ENCODE data around the gene PIK3C2A. TPM values are rescaled to one million over a fixed set of nuclear protein-coding genes. Genes with fewer than 3 reads are reported as not detected.

The PIK3C2A gene
- total and polyA plus RNA-seq, 7 experiments from 2014 or later, result 5.0 to 56.4 (median 40.6) TPM

DNA sequence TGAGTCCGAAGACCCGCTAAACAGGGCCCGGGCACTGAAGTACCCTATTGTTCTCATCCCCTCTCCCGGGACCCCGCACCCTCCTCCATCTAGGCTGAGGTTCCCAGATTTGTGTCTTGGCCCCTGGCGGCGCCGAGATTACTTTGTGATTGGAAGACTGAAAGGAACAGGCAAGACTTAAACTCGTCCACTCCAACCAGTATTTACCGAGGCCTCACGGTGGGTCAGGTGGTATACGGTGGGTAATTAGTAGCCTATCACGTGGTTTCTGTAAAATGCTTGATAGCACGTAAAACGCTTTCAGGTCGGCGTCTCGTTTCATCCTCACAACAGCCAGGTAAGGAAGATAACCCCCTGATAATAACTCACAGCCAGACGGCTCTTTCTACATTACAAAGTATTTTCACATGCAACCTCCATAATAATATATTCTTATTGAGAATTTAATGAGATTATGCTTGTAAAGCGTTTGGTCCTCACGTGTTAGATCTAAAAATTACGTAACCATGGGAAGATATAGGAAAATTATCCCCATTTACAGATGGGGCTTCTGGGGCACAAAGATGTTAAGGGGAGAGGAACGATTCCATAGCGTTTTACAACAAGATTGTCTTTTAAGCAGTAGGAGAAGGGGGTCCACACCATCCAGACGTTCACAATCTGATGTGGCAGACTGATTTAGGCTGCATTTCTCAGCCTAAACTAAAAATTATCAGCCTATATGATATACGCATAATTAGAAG lies 642 bp upstream of the PIK3C2A start:
- peak overlapping the region; percentile 87 to 98 (median 94) for H3K27ac Mint-ChIP-seq
- ATAC-seq (peak; percentile 59), DNase-seq (peak in 6 of 9 donors; percentile 9 to 48 (median 44))
- H3K27ac ChIP-seq (ENCODE audit: low read depth, low read length), result peak overlapping the region; percentile 93
- H3K27me3 Mint-ChIP-seq, result no peaks in the 10 kb centered on the region
- intact Hi-C loops (cut with micrococcal nuclease), result loop anchor here (1.0 to 10.0 kb wide), 11 partner anchors 22 to 1316 kb away; partner anchors contain the start of genes C11orf58 (in 1 of the 2), GTF2H1 (in 1 of the 2), HPS5 (in 1 of the 2) and NUCB2 (in 1 of the 2)
- H3K36me3 ChIP-seq (ENCODE audit: control insufficient read depth in 2 of 3, insufficient read depth in 3 of 3, low read length in 3 of 3), result peaks cover 0 to 9% (median 0%) of the 10 kb centered on the region in 3 experiments
- H3K9me3 ChIP-seq (ENCODE audit: control insufficient read depth in 2 of 3, low read length in 3 of 3), result no peaks in the 10 kb centered on the region
- ChIA-PET CTCF (interaction anchor here (0.6 kb wide), 1 partner anchor 85 kb away, joined by 3 read pairs; no protein-coding TSS in a partner anchor), POLR2A (interaction anchor here (0.7 to 1.7 kb wide), 6 partner anchors 68 to 131 kb away, joined by 3 to 9 read pairs (median 4); partner anchors contain the start of genes NUCB2 and RPS13)
- peaks cover 15 to 19% of the 10 kb centered on the region in 2 donors for H3K4me1 ChIP-seq (ENCODE audit: control insufficient read depth in 2 of 2, insufficient read depth in 2 of 2, low read length in 2 of 2)
- H3K4me3 ChIP-seq (ENCODE audit: low read length), result peak overlapping the region; percentile 93
- H3K4me3 Mint-ChIP-seq, result peak overlapping the region; percentile 90 to 99 (median 98)
- H3K4me1 Mint-ChIP-seq, result peaks cover 33 to 53% (median 43%) of the 10 kb centered on the region in 7 donors
- no peaks in the 10 kb centered on the region for H3K27me3 ChIP-seq (ENCODE audit: control insufficient read depth in 2 of 2, insufficient read depth in 2 of 2, low read length in 2 of 2)
- peaks cover 5 to 12% (median 7%) of the 10 kb centered on the region in 5 donors for H3K36me3 Mint-ChIP-seq
- peaks cover 0 to 2% (median 0%) of the 10 kb centered on the region in 11 donors for H3K9me3 Mint-ChIP-seq

DNA sequence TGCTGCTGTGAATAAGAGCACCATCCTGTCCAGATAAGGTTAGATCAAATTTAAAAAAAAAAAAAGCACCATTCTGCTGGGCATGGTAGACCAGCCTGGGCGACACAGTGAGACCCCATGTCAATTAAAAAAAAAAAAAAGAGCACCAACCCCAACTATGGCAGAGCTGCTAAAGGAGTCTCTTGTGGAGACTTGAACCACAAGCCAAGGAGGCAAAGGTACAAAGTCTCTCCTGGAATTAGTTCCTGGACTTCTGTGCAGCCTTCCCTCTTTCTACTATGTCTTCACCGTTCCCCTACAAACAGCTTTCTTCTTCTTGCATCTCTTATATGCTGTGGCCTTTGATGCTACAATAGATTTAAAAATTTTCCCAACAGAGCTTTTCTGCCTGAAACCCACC lies 1.3 kb downstream of the PIK3C2A start:
- DNase-seq (no peak), ATAC-seq (no peak)
- CTCF ChIA-PET, result interaction anchor here (0.6 to 1.0 kb wide), 3 partner anchors 10 to 90 kb away, joined by 3 to 4 read pairs (median 3); no protein-coding TSS in a partner anchor
- H3K9me3 ChIP-seq (ENCODE audit: control insufficient read depth in 2 of 3, low read length in 3 of 3), result no peaks in the 10 kb centered on the region
- H3K4me1 ChIP-seq (ENCODE audit: control insufficient read depth in 2 of 2, insufficient read depth in 2 of 2, low read length in 2 of 2), result peaks cover 15 to 19% of the 10 kb centered on the region in 2 donors
- Mint-ChIP-seq H3K4me3 (peak overlapping the region; percentile 90 to 99 (median 98)), H3K27ac (peak overlapping the region in 8 of 9 donors; percentile 87 to 98 (median 94)), H3K36me3 (peaks cover 0 to 15% (median 6%) of the 10 kb centered on the region in 5 donors), H3K4me1 (peaks cover 37 to 61% (median 52%) of the 10 kb centered on the region in 7 donors), H3K9me3 (no peaks in the 10 kb centered on the region), H3K27me3 (no peaks in the 10 kb centered on the region)
- intact Hi-C loops (cut with micrococcal nuclease), result loop anchor here (2.0 to 10.0 kb wide), 3 partner anchors 468 to 1318 kb away; partner anchors contain the start of genes C11orf58 (in 1 of the 2), GTF2H1 (in 1 of the 2), HPS5 (in 1 of the 2) and TSG101 (in 1 of the 2)
- no peaks in the 10 kb centered on the region for H3K27me3 ChIP-seq (ENCODE audit: control insufficient read depth in 2 of 2, insufficient read depth in 2 of 2, low read length in 2 of 2)
- no peak overlapping the region for H3K27ac ChIP-seq (ENCODE audit: low read depth, low read length)
- H3K36me3 ChIP-seq (ENCODE audit: control insufficient read depth in 2 of 3, insufficient read depth in 3 of 3, low read length in 3 of 3), result peaks cover 0 to 9% (median 0%) of the 10 kb centered on the region in 3 experiments
- H3K4me3 ChIP-seq (ENCODE audit: low read length), result no peak overlapping the region
- POLR2A ChIA-PET, result interaction anchor here (0.7 to 1.2 kb wide), 3 partner anchors 11 to 69 kb away, joined by 3 to 4 read pairs (median 3); no protein-coding TSS in a partner anchor

DNA sequence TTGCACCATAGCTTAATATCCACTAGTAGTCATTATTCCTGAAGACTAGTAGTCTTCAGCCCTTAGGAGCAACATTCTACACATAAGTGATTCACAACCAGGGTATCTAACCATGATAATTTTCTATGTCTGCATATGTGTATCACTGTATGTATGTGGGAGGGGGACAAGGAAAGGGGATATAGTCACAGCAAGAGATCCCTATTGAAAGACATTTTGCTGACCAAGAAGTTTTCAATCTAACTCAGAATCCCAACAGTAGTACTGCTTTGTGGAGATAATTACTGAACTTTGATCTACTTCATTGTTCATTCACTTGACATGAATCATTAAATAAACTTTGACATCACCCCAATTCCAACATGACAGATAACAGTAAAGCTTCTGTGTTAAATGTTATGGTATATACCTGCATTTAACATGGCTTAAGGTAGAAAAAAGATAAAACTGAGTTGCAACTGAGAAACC lies 10.3 kb downstream of the PIK3C2A start:
- ATAC-seq, result no peak
- no peak for DNase-seq
- Histone ChIP-seq H3K4me3 (ENCODE audit: low read length) (no peak overlapping the region), H3K27ac (ENCODE audit: low read depth, low read length) (no peak overlapping the region), H3K36me3 (ENCODE audit: control insufficient read depth in 2 of 3, insufficient read depth in 3 of 3, low read length in 3 of 3) (peaks cover 0 to 12% (median 0%) of the 10 kb centered on the region in 3 experiments), H3K27me3 (ENCODE audit: control insufficient read depth in 2 of 2, insufficient read depth in 2 of 2, low read length in 2 of 2) (no peaks in the 10 kb centered on the region), H3K4me1 (ENCODE audit: control insufficient read depth in 2 of 2, insufficient read depth in 2 of 2, low read length in 2 of 2) (no peaks in the 10 kb centered on the region), H3K9me3 (ENCODE audit: control insufficient read depth in 2 of 3, low read length in 3 of 3) (no peaks in the 10 kb centered on the region)
- Mint-ChIP-seq H3K27me3 (no peaks in the 10 kb centered on the region), H3K4me3 (no peak overlapping the region), H3K9me3 (no peaks in the 10 kb centered on the region), H3K36me3 (peaks cover 3 to 46% (median 26%) of the 10 kb centered on the region in 5 donors), H3K4me1 (peaks cover 4 to 34% (median 25%) of the 10 kb centered on the region in 7 donors), H3K27ac (no peak overlapping the region)
- ChIA-PET CTCF (interaction anchor here (0.6 kb wide), 1 partner anchor 9 kb away, joined by 3 read pairs; no protein-coding TSS in a partner anchor), POLR2A (interaction anchor here (0.7 kb wide), 1 partner anchor 11 kb away, joined by 3 read pairs; no protein-coding TSS in a partner anchor)
- intact Hi-C loops (cut with micrococcal nuclease), result no loop called here

DNA sequence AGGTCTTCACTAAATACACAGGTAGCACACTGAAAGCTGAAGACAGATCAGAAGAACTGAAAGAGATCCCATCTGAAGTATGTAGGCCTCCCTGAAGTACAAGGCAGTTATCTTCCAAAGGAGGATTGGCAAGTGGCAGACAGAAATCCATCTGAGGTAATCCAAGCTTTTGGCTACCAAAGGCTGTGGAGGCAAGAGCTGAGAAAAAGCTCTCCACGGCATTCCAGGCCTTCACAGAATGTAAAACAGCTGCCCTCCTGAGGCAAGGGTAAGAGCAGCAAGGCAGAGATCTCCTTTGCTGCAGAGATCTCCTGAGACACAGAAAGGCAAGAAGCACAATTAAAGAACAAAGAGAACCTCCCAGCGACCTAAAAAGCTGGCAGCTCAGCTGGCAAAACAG lies 19.1 kb downstream of the PIK3C2A start:
- Histone ChIP-seq H3K4me3 (ENCODE audit: low read length) (no peak overlapping the region), H3K9me3 (ENCODE audit: control insufficient read depth in 2 of 3, low read length in 3 of 3) (no peaks in the 10 kb centered on the region), H3K27ac (ENCODE audit: low read depth, low read length) (no peak overlapping the region), H3K27me3 (ENCODE audit: control insufficient read depth in 2 of 2, insufficient read depth in 2 of 2, low read length in 2 of 2) (no peaks in the 10 kb centered on the region), H3K4me1 (ENCODE audit: control insufficient read depth in 2 of 2, insufficient read depth in 2 of 2, low read length in 2 of 2) (no peaks in the 10 kb centered on the region), H3K36me3 (ENCODE audit: control insufficient read depth in 2 of 3, insufficient read depth in 3 of 3, low read length in 3 of 3) (peaks cover 0 to 25% (median 0%) of the 10 kb centered on the region in 3 experiments)
- intact Hi-C loops (cut with micrococcal nuclease), result no loop called here
- Mint-ChIP-seq H3K4me3 (no peak overlapping the region), H3K27me3 (no peaks in the 10 kb centered on the region), H3K4me1 (peaks cover 2 to 30% (median 16%) of the 10 kb centered on the region in 7 donors), H3K9me3 (no peaks in the 10 kb centered on the region), H3K27ac (no peak overlapping the region), H3K36me3 (peaks cover 4 to 35% (median 18%) of the 10 kb centered on the region in 5 donors)
- POLR2A ChIA-PET, result no interaction called here
- CTCF ChIA-PET, result no interaction called here
- no peak for ATAC-seq
- DNase-seq, result no peak

DNA sequence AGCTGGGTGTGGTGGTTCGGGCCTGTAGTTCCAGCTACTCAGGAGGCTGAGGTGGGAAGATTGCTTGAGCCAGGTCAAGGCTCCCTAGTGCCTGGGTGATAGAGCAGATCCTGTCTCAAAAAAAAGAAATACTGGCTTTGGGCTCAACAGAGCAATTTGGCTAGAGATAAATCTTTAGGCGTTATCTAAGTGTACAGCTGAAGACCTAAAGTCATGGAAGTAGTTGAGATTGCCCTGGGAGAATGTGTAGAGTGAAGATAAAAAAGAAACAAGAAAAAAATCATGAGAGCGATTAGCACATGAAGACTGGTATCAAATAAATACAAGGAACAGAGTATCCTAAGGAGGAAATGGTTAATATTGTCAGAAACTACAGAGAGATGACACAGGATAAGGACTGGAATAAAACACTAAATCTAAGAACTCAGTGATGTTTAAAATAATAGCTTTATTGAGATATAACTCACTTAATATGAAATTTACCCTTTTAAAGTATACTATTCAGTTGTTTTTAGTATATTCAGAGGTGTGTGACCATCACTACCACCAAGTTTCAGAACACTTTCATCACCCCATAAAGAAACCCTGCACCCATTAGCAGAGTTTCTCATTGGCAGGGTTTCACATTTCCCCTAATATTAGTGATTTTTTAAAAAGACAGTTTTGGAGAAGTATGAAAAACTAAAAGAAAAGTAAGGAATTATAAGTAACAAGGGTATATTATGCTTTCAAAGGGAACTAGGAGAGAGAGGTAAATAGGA lies 20.7 kb downstream of the PIK3C2A start:
- peak overlapping the region in 1 of 10 donors; percentile 38 for H3K4me3 Mint-ChIP-seq
- peaks cover 4 to 27% (median 7%) of the 10 kb centered on the region in 5 donors for H3K36me3 Mint-ChIP-seq
- no peak overlapping the region for H3K27ac ChIP-seq (ENCODE audit: low read depth, low read length)
- POLR2A ChIA-PET, result no interaction called here
- H3K27me3 ChIP-seq (ENCODE audit: control insufficient read depth in 2 of 2, insufficient read depth in 2 of 2, low read length in 2 of 2), result no peaks in the 10 kb centered on the region
- ATAC-seq (no peak), DNase-seq (no peak)
- no peaks in the 10 kb centered on the region for H3K4me1 ChIP-seq (ENCODE audit: control insufficient read depth in 2 of 2, insufficient read depth in 2 of 2, low read length in 2 of 2)
- H3K36me3 ChIP-seq (ENCODE audit: control insufficient read depth in 2 of 3, insufficient read depth in 3 of 3, low read length in 3 of 3), result peaks cover 0 to 21% (median 0%) of the 10 kb centered on the region in 3 experiments
- H3K27me3 Mint-ChIP-seq, result no peaks in the 10 kb centered on the region
- H3K9me3 ChIP-seq (ENCODE audit: control insufficient read depth in 2 of 3, low read length in 3 of 3), result no peaks in the 10 kb centered on the region
- no peak overlapping the region for H3K4me3 ChIP-seq (ENCODE audit: low read length)
- peaks cover 2 to 30% (median 16%) of the 10 kb centered on the region in 7 donors for H3K4me1 Mint-ChIP-seq
- intact Hi-C loops (cut with micrococcal nuclease), result no loop called here
- H3K9me3 Mint-ChIP-seq, result no peaks in the 10 kb centered on the region
- CTCF ChIA-PET, result interaction anchor here (1.8 kb wide), 1 partner anchor 197 kb away, joined by 4 read pairs; no protein-coding TSS in a partner anchor
- peak overlapping the region in 2 of 9 donors; percentile 9 to 32 for H3K27ac Mint-ChIP-seq

DNA sequence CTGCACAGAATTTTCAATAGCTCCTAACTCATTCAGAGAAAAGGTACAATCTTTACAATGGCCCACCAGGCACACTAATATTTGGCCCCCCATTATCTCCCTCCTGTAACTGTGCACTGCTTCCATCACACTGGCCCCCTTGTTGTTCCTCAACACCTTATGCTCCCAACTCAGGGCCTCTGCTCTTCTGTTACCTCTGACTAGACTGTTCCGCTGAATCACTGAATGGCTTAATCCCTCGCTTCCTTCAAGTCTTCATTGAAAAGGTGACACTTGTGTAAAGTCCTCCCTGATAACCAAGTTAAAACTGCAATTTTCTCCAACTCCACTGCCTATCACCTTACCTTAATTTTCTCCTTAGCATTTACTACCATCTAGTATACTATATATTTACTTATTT lies 21.8 kb downstream of the PIK3C2A start:
- H3K27me3 ChIP-seq (ENCODE audit: control insufficient read depth in 2 of 2, insufficient read depth in 2 of 2, low read length in 2 of 2), result no peaks in the 10 kb centered on the region
- intact Hi-C loops (cut with micrococcal nuclease), result no loop called here
- CTCF ChIA-PET, result interaction anchor here (1.8 kb wide), 1 partner anchor 198 kb away, joined by 4 read pairs; no protein-coding TSS in a partner anchor
- H3K27ac Mint-ChIP-seq, result no peak overlapping the region
- POLR2A ChIA-PET, result interaction anchor here (1.1 kb wide), 1 partner anchor 12 kb away, joined by 3 read pairs; no protein-coding TSS in a partner anchor
- H3K36me3 ChIP-seq (ENCODE audit: control insufficient read depth in 2 of 3, insufficient read depth in 3 of 3, low read length in 3 of 3), result peaks cover 0 to 13% (median 0%) of the 10 kb centered on the region in 3 experiments
- H3K4me3 Mint-ChIP-seq, result no peak overlapping the region
- no peaks in the 10 kb centered on the region for H3K4me1 ChIP-seq (ENCODE audit: control insufficient read depth in 2 of 2, insufficient read depth in 2 of 2, low read length in 2 of 2)
- H3K36me3 Mint-ChIP-seq, result peaks cover 4 to 21% (median 9%) of the 10 kb centered on the region in 5 donors
- ATAC-seq, result no peak
- H3K9me3 ChIP-seq (ENCODE audit: control insufficient read depth in 2 of 3, low read length in 3 of 3), result no peaks in the 10 kb centered on the region
- H3K9me3 Mint-ChIP-seq, result no peaks in the 10 kb centered on the region
- H3K27ac ChIP-seq (ENCODE audit: low read depth, low read length), result no peak overlapping the region
- peaks cover 2 to 30% (median 19%) of the 10 kb centered on the region in 7 donors for H3K4me1 Mint-ChIP-seq
- H3K27me3 Mint-ChIP-seq, result no peaks in the 10 kb centered on the region
- no peak overlapping the region for H3K4me3 ChIP-seq (ENCODE audit: low read length)
- no peak for DNase-seq
